Ascending aorta (tissue), 2 donors: ENCODE measurements around the gene ALS2. TPM values are rescaled to one million over a fixed set of nuclear protein-coding genes. Genes with fewer than 3 reads are reported as not detected.

Experiments
- DNase-seq, 2 donors: peaks; one replicate each; pipeline ENCODE4 v3.0.0-alpha.2; 2019; ENCODE audit warnings: low spot score in 2 of 2
- H3K27ac ChIP-seq, 2 donors: fragments of 200-600 bp; sonication (generic); one replicate each; pipeline ENCODE4 v1.5.1; 2016 to 2017; ENCODE audit warnings: mild to moderate bottlenecking in 1 of 2
- H3K27me3 ChIP-seq: fragments of 200-600 bp; sonication (generic); one replicate; pipeline ENCODE4 v1.5.1; 2017
- H3K36me3 ChIP-seq, 2 donors: fragments of 200-600 bp; sonication (generic); one replicate each; pipeline ENCODE4 v1.5.1; 2016
- H3K4me1 ChIP-seq, 2 donors: fragments of 200-600 bp; sonication (generic); one replicate each; pipeline ENCODE4 v1.5.1; 2016 to 2017; ENCODE audit warnings: mild to moderate bottlenecking in 1 of 2
- H3K4me3 ChIP-seq, 2 donors: fragments of 200-600 bp; sonication (generic); one replicate each; pipeline ENCODE4 v1.5.1; 2016 to 2017; ENCODE audit warnings: mild to moderate bottlenecking in 1 of 2
- H3K9me3 ChIP-seq, 2 donors: fragments of 200-600 bp; sonication (generic); one replicate each; pipeline ENCODE4 v1.5.1; 2016
- intact Hi-C: fragments of 100-400 bp; cut with DNase I; formaldehyde crosslinking; loops from one replicate; pipeline ENCODE4 v1.15.1; 2023
- total RNA-seq: library from RNA; depleted of rRNA; stranded (reverse); fragments of >200 nt; gene quantifications from one replicate; pipeline ENCODE4 v1.1.0, GENCODE V29; 2016
- TF ChIP-seq, protein P1 (sequence below), 3 experiments: fragments of 200-600 bp in 2 of 3; fragments of 450-650 bp in 1 of 3; sonication (generic) in 2 of 3; IDR thresholded peaks; one replicate each; pipeline ENCODE4 v1.5.1; 2016 to 2019; ENCODE audit warnings: antibody characterized with exemption in 3 of 3, mild to moderate bottlenecking in 1 of 3, moderate library complexity in 1 of 3

Gene ALS2
- total RNA-seq, 1 donor from 2014 or later = 6.5 TPM

DNA sequence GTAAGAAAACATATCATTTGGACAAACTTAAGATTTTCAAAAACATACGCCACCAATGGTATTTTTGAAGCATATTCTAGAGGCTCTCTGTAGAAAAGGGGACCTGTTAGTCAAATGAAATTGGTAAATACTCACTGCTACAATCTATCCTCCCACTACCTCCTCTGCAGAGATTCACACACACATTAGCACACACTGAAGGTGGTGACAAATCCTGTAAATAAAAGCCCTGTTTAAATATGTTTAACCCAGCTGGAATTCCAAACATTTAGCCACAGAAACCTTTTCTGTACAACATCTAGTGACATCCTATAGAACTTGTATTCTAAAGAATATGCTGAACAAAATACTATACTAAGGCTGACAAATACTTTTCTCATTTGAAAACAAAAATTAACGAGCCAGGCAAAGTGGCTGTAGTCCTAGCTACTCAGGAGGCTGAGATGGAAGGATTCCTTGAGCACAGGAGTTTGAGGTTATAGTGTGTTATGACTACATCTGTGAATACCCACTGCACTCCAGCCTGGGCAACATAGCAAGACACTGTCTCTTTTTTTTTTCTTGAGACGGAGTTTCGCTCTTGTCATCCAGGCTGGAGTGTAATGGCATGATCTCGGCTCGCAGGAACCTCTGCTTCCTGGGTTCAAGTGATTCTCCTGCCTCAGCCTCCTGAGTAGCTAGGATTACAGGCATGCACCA lies 25.9 kb downstream of the ALS2 start:
- Histone ChIP-seq H3K4me1 (no peaks in the 10 kb centered on the region), H3K9me3 (no peaks in the 10 kb centered on the region), H3K27ac (no peak overlapping the region), H3K27me3 (no peaks in the 10 kb centered on the region), H3K36me3 (peaks cover 23 to 41% of the 10 kb centered on the region in 2 donors), H3K4me3 (no peak overlapping the region)
- no peak for DNase-seq
- TF ChIP-seq, protein P1, sequence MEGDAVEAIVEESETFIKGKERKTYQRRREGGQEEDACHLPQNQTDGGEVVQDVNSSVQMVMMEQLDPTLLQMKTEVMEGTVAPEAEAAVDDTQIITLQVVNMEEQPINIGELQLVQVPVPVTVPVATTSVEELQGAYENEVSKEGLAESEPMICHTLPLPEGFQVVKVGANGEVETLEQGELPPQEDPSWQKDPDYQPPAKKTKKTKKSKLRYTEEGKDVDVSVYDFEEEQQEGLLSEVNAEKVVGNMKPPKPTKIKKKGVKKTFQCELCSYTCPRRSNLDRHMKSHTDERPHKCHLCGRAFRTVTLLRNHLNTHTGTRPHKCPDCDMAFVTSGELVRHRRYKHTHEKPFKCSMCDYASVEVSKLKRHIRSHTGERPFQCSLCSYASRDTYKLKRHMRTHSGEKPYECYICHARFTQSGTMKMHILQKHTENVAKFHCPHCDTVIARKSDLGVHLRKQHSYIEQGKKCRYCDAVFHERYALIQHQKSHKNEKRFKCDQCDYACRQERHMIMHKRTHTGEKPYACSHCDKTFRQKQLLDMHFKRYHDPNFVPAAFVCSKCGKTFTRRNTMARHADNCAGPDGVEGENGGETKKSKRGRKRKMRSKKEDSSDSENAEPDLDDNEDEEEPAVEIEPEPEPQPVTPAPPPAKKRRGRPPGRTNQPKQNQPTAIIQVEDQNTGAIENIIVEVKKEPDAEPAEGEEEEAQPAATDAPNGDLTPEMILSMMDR (IDR thresholded peaks at IDR 0.05) = no peak
- intact Hi-C loops = no loop called here

DNA sequence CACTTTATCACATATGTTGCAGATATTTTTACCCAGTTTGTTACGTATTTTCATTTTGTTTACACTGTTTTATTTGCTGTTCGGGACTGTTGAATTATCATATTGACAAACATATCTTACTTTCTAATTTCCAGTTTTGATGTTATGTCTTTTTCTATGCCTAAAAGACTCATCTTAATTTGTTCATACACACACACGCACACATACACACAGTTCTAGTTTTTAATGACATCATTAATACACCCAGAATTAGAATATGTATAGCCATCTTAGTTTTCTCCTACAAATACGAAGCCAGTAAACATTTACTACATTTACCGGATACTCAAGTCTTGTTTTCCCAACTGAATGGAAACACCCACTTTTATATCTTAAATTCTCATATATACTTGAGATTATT lies 29.2 kb downstream of the ALS2 start:
- intact Hi-C loops = no loop called here
- TF ChIP-seq, protein P1 (IDR thresholded peaks at IDR 0.05) = no peak
- Histone ChIP-seq H3K36me3 (peaks cover 29 to 36% of the 10 kb centered on the region in 2 donors), H3K4me3 (no peak overlapping the region), H3K4me1 (no peaks in the 10 kb centered on the region), H3K27ac (no peak overlapping the region), H3K9me3 (no peaks in the 10 kb centered on the region), H3K27me3 (no peaks in the 10 kb centered on the region)
- DNase-seq = no peak

DNA sequence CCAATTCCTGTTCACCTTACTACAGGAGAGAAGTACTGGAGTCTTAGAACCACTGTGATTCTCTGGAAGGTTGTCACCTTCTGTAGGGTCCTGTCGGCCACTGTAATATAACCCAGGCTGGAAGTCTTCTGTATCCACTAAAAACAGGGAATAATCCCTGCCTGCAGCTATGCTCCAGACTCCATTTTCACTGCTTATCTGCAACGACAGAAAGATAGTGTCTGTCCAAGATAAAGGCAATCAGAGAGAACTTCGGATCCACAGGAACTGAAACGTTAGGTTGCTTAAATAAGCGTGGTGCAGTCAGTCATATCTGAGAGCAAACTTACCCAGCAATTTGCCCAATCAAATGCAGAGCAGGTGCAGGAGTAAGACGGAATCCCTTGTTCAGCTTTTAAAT lies 34.2 kb downstream of the ALS2 start:
- no peaks in the 10 kb centered on the region for H3K27me3 ChIP-seq
- H3K4me3 ChIP-seq = no peak overlapping the region
- no peak for DNase-seq
- no peaks in the 10 kb centered on the region for H3K9me3 ChIP-seq
- no peak overlapping the region for H3K27ac ChIP-seq
- no peaks in the 10 kb centered on the region for H3K4me1 ChIP-seq
- intact Hi-C loops = no loop called here
- peaks cover 48 to 57% of the 10 kb centered on the region in 2 donors for H3K36me3 ChIP-seq
- TF ChIP-seq, protein P1 (IDR thresholded peaks at IDR 0.05) = no peak

DNA sequence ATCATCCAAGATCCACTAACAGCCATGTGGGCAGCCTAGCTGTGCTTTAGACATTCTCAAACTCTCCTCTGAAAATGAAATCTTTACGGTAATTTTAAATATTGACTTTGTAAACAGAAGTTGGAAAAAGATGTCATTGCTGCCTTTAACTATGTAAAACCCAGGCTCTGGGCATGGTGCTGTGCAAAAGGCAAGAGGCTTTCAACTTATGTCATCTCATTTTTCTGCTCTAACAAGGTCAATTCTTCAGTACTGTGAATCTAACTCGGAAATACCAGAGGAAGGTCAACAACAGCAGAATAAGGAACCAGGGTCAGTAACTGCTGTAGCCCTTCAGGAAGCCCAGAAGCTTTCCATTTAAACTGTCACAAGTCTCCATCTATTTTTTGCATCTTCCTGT lies 45.2 kb downstream of the ALS2 start:
- no peak overlapping the region for H3K27ac ChIP-seq
- no peaks in the 10 kb centered on the region for H3K4me1 ChIP-seq
- TF ChIP-seq, protein P1 (IDR thresholded peaks at IDR 0.05) = no peak
- H3K27me3 ChIP-seq = no peaks in the 10 kb centered on the region
- peaks cover 41 to 50% of the 10 kb centered on the region in 2 donors for H3K36me3 ChIP-seq
- peaks cover 0 to 10% of the 10 kb centered on the region in 2 donors for H3K9me3 ChIP-seq
- DNase-seq = no peak
- intact Hi-C loops = no loop called here
- no peak overlapping the region for H3K4me3 ChIP-seq

DNA sequence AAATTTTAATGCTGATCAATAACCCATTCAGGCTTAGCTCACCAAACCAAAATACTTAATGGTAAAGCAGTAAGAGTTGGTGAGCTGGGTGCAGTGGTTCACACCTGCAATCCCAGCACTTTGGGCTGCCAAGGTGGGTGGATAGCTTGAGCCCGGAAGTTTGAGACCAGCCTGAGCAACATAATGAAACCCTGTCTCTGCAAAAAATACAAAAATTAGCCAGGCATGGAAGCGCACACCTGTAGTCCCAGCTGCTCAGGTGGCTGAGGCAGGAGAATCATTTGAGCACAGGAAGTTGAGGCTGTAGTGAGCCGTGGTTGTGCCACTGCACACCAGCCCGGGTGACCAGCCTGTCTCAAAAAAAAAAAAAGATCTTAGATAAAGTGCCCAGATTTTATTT lies 46.6 kb downstream of the ALS2 start:
- DNase-seq = no peak
- TF ChIP-seq, protein P1 (IDR thresholded peaks at IDR 0.05) = no peak
- Histone ChIP-seq H3K27me3 (no peaks in the 10 kb centered on the region), H3K4me1 (no peaks in the 10 kb centered on the region), H3K9me3 (peaks cover 0 to 10% of the 10 kb centered on the region in 2 donors), H3K27ac (no peak overlapping the region), H3K36me3 (peaks cover 41 to 54% of the 10 kb centered on the region in 2 donors), H3K4me3 (no peak overlapping the region)
- intact Hi-C loops = no loop called here
